K562 (cell line): Measurements from ENCODE around the gene DIMT1. TPM values are rescaled to one million over a fixed set of nuclear protein-coding genes. Genes with fewer than 3 reads are reported as not detected.
A peak's percentile ranks its signal among the peaks of the same experiment; 100 is the strongest.

Experiments
- BCLAF1 ChIP-seq, 2 experiments: fragments of 450-650 bp in 1 of 2; IDR thresholded peaks; 2 replicates each; pipeline ENCODE4 v1.6.1; 2011 to 2017; ENCODE audit warnings: low read depth in 2 of 2, antibody characterized with exemption in 1 of 2, borderline replicate concordance in 1 of 2, low read length in 1 of 2, mild to moderate bottlenecking in 1 of 2, mixed read lengths in 1 of 2; ENCODE audit not compliant: control insufficient read depth in 1 of 2
- CBFB ChIP-seq: sonication (generic); formaldehyde crosslinking; IDR thresholded peaks from 2 replicates; pipeline ENCODE4 v1.4.0; 2020; ENCODE audit warnings: mild to moderate bottlenecking, missing genetic modification reagents
- CLOCK ChIP-seq: fragments of 250-450 bp; sonication (Bioruptor Pico); IDR thresholded peaks from 2 replicates; pipeline ENCODE4 v1.4.0; 2020; ENCODE audit warnings: mild to moderate bottlenecking, moderate library complexity, borderline replicate concordance
- DEAF1 ChIP-seq: fragments of 450-650 bp; formaldehyde crosslinking; IDR thresholded peaks from 2 replicates; pipeline ENCODE4 v1.4.0; 2020; ENCODE audit warnings: mild to moderate bottlenecking, moderate library complexity
- EZH2 ChIP-seq: IDR thresholded peaks from 2 replicates; pipeline ENCODE4 v1.6.1; 2012; ENCODE audit warnings: low read depth, mild to moderate bottlenecking, inconsistent platforms, low read length, borderline replicate concordance
- FOXJ2 ChIP-seq: fragments of 200-800 bp; sonication (Bioruptor generic); IDR thresholded peaks from 2 replicates; pipeline ENCODE4 v1.6.1; 2016; ENCODE audit warnings: missing genetic modification characterization, missing compliant biosample characterization
- GATAD2B ChIP-seq: fragments of 450-650 bp; IDR thresholded peaks from 2 replicates; pipeline ENCODE4 v1.6.1; 2017; ENCODE audit warnings: mild to moderate bottlenecking, borderline replicate concordance
- HNRNPL ChIP-seq: fragments of 200-400 bp; formaldehyde crosslinking; IDR thresholded peaks from 2 replicates; pipeline ENCODE4 v1.6.1; 2017; ENCODE audit warnings: low read depth, mild to moderate bottlenecking, low read length
- KDM2B ChIP-seq: fragments of 250-450 bp; sonication (Bioruptor Pico); IDR thresholded peaks from 2 replicates; pipeline ENCODE4 v1.8.0; 2021; ENCODE audit warnings: mild to moderate bottlenecking, moderate library complexity
- MAFK ChIP-seq: IDR thresholded peaks from 2 replicates; pipeline ENCODE4 v1.6.1; 2011; ENCODE audit warnings: low read length, improper control_type of control experiment
- MYNN ChIP-seq, 2 experiments: sonication (generic); formaldehyde crosslinking in 1 of 2; IDR thresholded peaks; 2 replicates each; pipeline versions ENCODE4 v1.5.0 to v1.6.1; 2016 to 2020; ENCODE audit warnings: antibody characterized with exemption in 1 of 2, missing genetic modification reagents in 1 of 2
- NFXL1 ChIP-seq: fragments of 450-650 bp; formaldehyde crosslinking; IDR thresholded peaks from 2 replicates; pipeline ENCODE4 v1.4.0; 2021; ENCODE audit warnings: mild to moderate bottlenecking
- NR3C1 ChIP-seq: sonication (generic); formaldehyde crosslinking; IDR thresholded peaks from 2 replicates; pipeline ENCODE4 v1.8.1; 2022; ENCODE audit warnings: missing genetic modification reagents
- SIN3B ChIP-seq: fragments of 450-650 bp; IDR thresholded peaks from 2 replicates; pipeline ENCODE4 v1.6.1; 2017; ENCODE audit warnings: low read depth, mild to moderate bottlenecking, moderate library complexity
- THRB ChIP-seq: fragments of 450-650 bp; formaldehyde crosslinking; conservative IDR thresholded peaks from 2 replicates; pipeline ENCODE4 v1.4.0; 2022; ENCODE audit warnings: mild to moderate bottlenecking, missing genetic modification characterization
- ZKSCAN8 ChIP-seq: fragments of 200-800 bp; sonication (Bioruptor generic); IDR thresholded peaks from 2 replicates; pipeline ENCODE4 v1.6.1; 2016; ENCODE audit warnings: missing genetic modification characterization, missing compliant biosample characterization
- ZNF175 ChIP-seq: fragments of 200-800 bp; sonication (Bioruptor generic); IDR thresholded peaks from 2 replicates; pipeline ENCODE4 v1.6.1; 2016; ENCODE audit warnings: low read depth, mild to moderate bottlenecking, missing genetic modification characterization, missing compliant biosample characterization
- ZNF41 ChIP-seq: fragments of 250-450 bp; sonication (Bioruptor Pico); conservative IDR thresholded peaks from 2 replicates; pipeline ENCODE4 v1.4.0; 2020; ENCODE audit warnings: mild to moderate bottlenecking
- ZNF644 ChIP-seq: fragments of 200-800 bp; sonication (Bioruptor generic); IDR thresholded peaks from 2 replicates; pipeline ENCODE4 v1.6.1; 2016; ENCODE audit warnings: low read depth, missing genetic modification characterization, missing compliant biosample characterization
- polyA plus RNA-seq, 8 experiments: library from polyadenylated mRNA; depleted of rRNA in 4 of 8; stranded (reverse) in 5 of 8; unstranded in 3 of 8; fragments of >200 nt; fragmentation: Nextera tagmentation in 2 of 8; fragmentation: Illumina TruSeq in 1 of 8; extraction: Ambion mirVana in 2 of 8; extraction: Trizol in 1 of 8; gene quantifications; 2 replicates each; pipeline versions ENCODE4 v1.2.1 to v1.2.3, GENCODE V29; 2011 to 2014; ENCODE audit warnings: inconsistent platforms in 1 of 8, missing spikeins in 1 of 8
- total RNA-seq, 7 experiments: library from RNA; depleted of rRNA in 6 of 7; stranded (reverse); fragments of >200 nt in 6 of 7; fragmentation: Illumina TruSeq in 2 of 7; extraction: Trizol in 2 of 7; gene quantifications; 2 replicates each; pipeline versions ENCODE4 v1.2.1 to v1.2.3, GENCODE V29; 2011 to 2021; ENCODE audit warnings: low replicate concordance in 1 of 7

The DIMT1 gene
- total and polyA plus RNA-seq, 9 of the 15 experiments (the other 6 are each of a cell fraction or from before 2014, with no cell fraction given), result 28.9 to 85.3 (median 54.1) TPM

- TF ChIP-seq DEAF1 (CRISPR knock-in tag), result no peak
- TF ChIP-seq CLOCK (CRISPR knock-in tag), result no peak
- no peak for TF ChIP-seq BCLAF1 (IDR thresholded peaks at IDR 0.05; ENCODE audit: borderline replicate concordance in 1 of 2, control insufficient read depth in 1 of 2, low read depth in 2 of 2, low read length in 1 of 2)
- no peak for TF ChIP-seq CBFB
- peak; percentile 85 for TF ChIP-seq FOXJ2
- TF ChIP-seq ZNF175 (CRISPR knock-in tag), result no peak
- TF ChIP-seq ZNF644 (tag), result no peak
- no peak for TF ChIP-seq NR3C1 (CRISPR knock-in tag)
- TF ChIP-seq NFXL1 (CRISPR knock-in tag), result no peak
- TF ChIP-seq MAFK, result no peak
- TF ChIP-seq KDM2B (CRISPR knock-in tag), result no peak
- TF ChIP-seq EZH2, result no peak
- TF ChIP-seq HNRNPL, result no peak
- no peak for TF ChIP-seq ZNF41 (CRISPR knock-in tag)
- TF ChIP-seq ZKSCAN8 (CRISPR knock-in tag), result no peak
- TF ChIP-seq MYNN (IDR thresholded peaks at IDR 0.05), result no peak
- TF ChIP-seq MYNN (CRISPR knock-in tag; IDR thresholded peaks at IDR 0.05), result no peak
- TF ChIP-seq THRB (CRISPR knock-in tag), result no peak
- TF ChIP-seq SIN3B, result peak; percentile 100
- TF ChIP-seq GATAD2B, result no peak
Measured at GRCh38 chr5:62412549-62413329, 9.0 kb upstream of the DIMT1 start, which contains the start of gene IPO11 (continued).
